Measurements from ENCODE around the gene KDF1. TPM values are rescaled to one million over a fixed set of nuclear protein-coding genes. Genes with fewer than 3 reads are reported as not detected.

Gene KDF1
- 1 to 10 TPM; 2.2 to 2.6 TPM for total RNA-seq
- 1 to 10 TPM; 4.4 to 4.6 TPM for polyA plus RNA-seq

DNA sequence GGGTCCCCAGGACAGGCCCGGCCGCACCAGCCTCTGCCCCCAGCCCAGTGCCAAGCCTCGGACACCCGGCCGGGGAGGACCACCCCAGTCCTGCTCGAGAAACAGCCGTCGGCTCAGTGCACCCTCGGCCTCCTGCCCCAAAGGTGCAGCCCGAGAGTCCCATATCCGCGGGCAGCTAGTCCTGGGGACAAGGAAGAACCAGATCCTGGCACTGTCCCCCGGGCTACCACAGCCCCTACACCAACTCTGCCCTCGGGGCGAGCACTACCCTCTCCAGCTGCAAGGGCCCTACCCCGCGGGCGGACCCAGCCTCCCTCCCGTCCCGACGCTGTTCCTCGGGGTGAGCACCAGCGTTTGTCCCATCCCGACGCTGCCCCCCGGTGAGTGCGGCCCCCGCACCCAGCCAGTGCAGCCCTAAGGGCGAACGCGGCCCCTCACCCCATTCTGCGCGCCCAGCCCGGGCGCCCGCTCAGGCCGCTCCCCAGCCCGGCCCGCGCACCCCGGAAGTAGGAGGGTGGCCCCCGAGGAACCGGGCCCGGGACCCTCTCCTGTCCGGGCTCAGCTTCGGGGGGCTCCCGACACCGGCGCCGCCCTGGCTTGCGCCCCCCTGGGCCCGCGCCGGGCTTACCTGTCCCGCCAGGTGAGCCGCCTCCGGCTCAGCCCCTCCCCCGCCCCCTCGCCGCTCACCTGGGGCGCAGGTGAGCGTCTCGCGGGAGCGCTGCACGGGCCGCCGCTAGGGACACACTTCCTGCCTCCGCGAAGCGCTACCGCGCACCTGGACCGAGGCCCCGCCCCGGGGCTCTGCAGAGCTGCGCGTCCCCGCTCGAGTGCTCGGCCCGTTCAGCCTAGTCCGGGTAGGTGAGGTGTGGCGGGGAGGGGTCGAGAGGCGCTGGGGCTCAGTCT lies at the start of gene KDF1:
Gene KDF1 (minus strand): TSS at position 747 of the 903 bp plus-strand sequence. CDS start 8,088 bp downstream, outside the sequence.
- Mint-ChIP-seq H3K4me3 (peak within 1 kb of the TSS; percentile 80 to 89 (median 83)), H3K27me3 (peaks cover 6 to 8% of the 10 kb centered on the region in 2 donors), H3K9me3 (peaks cover 0 to 1% (median 0%) of the 10 kb centered on the region in 8 donors), H3K27ac (peak within 1 kb of the TSS in 5 of 7 donors; percentile 20 to 94 (median 69)), H3K36me3 (peaks cover 2 to 7% of the 10 kb centered on the region in 2 donors), H3K4me1 (peaks cover 3 to 15% (median 7%) of the 10 kb centered on the region in 4 donors)
- intact Hi-C loops (cut with micrococcal nuclease) = no loop called here
- Histone ChIP-seq H3K27me3 (ENCODE audit: insufficient read depth, low read length) (no peaks in the 10 kb centered on the region), H3K4me3 (ENCODE audit: low read length in 2 of 2) (peak within 1 kb of the TSS; percentile 20 to 60), H3K27ac (ENCODE audit: low read depth, low read length) (no peak within 1 kb of the TSS), H3K36me3 (ENCODE audit: insufficient read depth, low read length) (no peaks in the 10 kb centered on the region), H3K4me1 (ENCODE audit: insufficient read depth, low read length) (peaks cover 15% of the 10 kb centered on the region), H3K9me3 (ENCODE audit: control insufficient read depth in 1 of 2, low read length in 2 of 2) (no peaks in the 10 kb centered on the region)
- peak; percentile 60 to 72 (median 63) for DNase-seq
- POLR2A ChIA-PET (ENCODE audit: partially characterized antibody) = interaction anchor here (1.7 kb wide), 1 partner anchor 59 kb away, joined by 4 read pairs; the partner anchor contains the start of gene GPATCH3
- CTCF ChIA-PET (ENCODE audit: partially characterized antibody) = interaction anchor here (0.6 to 1.0 kb wide), 4 partner anchors 8 to 37 kb away, joined by 3 read pairs; no protein-coding TSS in a partner anchor

DNA sequence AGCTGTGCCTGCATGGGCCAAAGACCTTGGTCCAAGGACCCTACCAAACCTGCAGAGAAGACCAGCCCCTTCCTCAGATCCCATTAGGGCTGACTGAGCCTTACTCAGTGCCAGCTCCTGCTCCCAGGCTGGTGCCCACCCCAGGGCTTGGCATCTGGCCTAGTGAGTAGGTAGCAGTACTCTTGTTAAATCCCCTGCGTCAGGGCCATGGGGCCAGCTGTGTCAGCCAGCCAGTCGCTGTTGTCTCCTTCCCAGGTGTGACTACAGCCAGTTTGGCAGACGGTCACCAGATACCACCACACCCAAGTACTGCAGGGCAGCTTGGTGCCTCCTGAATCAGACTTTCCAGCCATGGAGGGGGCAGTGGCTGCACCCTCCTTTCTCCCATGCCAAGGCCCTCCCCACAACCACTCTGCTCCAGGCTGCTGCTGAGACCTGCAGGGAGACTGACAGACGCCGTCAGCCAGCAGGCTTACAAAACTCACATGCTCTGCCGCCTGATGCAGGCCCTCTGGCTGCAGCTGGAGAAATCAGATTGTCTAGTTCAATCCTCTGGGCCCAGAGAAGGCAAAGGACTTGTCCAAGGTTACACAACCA lies 49.4 kb upstream of the KDF1 start:
- Mint-ChIP-seq H3K9me3 (no peaks in the 10 kb centered on the region), H3K4me1 (peaks cover 0 to 17% (median 2%) of the 10 kb centered on the region in 4 donors), H3K4me3 (no peak overlapping the region), H3K27me3 (peaks cover 12 to 24% of the 10 kb centered on the region in 2 donors), H3K36me3 (no peaks in the 10 kb centered on the region), H3K27ac (no peak overlapping the region)
- POLR2A ChIA-PET (ENCODE audit: partially characterized antibody) = no interaction called here
- no peak for DNase-seq
- H3K27me3 ChIP-seq (ENCODE audit: insufficient read depth, low read length) = peaks cover 16% of the 10 kb centered on the region
- intact Hi-C loops (cut with micrococcal nuclease) = no loop called here
- H3K4me3 ChIP-seq (ENCODE audit: low read length in 2 of 2) = no peak overlapping the region
- CTCF ChIA-PET (ENCODE audit: partially characterized antibody) = interaction anchor here (1.5 kb wide), 1 partner anchor 13 kb away, joined by 8 read pairs; no protein-coding TSS in a partner anchor
- no peaks in the 10 kb centered on the region for H3K36me3 ChIP-seq (ENCODE audit: insufficient read depth, low read length)
- no peak overlapping the region for H3K27ac ChIP-seq (ENCODE audit: low read depth, low read length)
- H3K4me1 ChIP-seq (ENCODE audit: insufficient read depth, low read length) = peaks cover 10% of the 10 kb centered on the region
- no peaks in the 10 kb centered on the region for H3K9me3 ChIP-seq (ENCODE audit: control insufficient read depth in 1 of 2, low read length in 2 of 2)

DNA sequence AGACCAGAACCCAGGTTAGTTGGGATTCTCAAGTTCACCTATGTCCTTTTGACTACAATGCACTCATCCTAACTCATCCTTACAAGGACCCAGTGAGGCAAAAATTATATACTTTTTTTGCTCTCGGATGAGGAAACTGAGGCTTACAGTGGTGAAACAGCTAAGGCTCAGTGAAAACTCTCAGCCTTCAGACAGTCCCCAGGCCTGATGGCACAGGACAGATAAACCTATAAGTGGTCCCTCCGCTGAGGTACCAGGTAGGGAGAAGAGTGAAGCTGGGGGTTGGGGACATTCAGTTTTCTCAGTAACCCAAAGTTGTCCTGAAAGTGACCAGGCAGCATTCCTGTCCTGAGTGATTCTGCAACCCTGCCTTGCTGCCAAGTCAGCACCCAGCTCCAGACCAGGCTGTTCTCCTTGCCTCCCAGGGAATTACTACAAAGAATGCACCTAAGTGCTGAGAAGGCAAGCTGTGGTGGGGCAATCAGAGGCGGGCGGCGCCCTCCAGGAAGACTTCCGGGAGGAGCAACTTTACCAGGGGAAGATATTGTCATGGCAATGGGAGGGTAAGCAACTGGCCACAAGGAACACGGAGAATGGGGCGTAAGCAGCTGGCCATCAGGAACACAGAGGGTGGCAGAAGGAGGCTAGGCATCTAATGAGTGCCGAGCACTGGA lies 47.8 kb upstream of the KDF1 start:
- Histone ChIP-seq H3K4me3 (ENCODE audit: low read length in 2 of 2) (no peak overlapping the region), H3K9me3 (ENCODE audit: control insufficient read depth in 1 of 2, low read length in 2 of 2) (no peaks in the 10 kb centered on the region), H3K27me3 (ENCODE audit: insufficient read depth, low read length) (peaks cover 16% of the 10 kb centered on the region), H3K36me3 (ENCODE audit: insufficient read depth, low read length) (no peaks in the 10 kb centered on the region), H3K4me1 (ENCODE audit: insufficient read depth, low read length) (peaks cover 10% of the 10 kb centered on the region), H3K27ac (ENCODE audit: low read depth, low read length) (no peak overlapping the region)
- Mint-ChIP-seq H3K27me3 (peaks cover 12 to 22% of the 10 kb centered on the region in 2 donors), H3K9me3 (no peaks in the 10 kb centered on the region), H3K27ac (no peak overlapping the region), H3K4me1 (peaks cover 0 to 14% (median 2%) of the 10 kb centered on the region in 4 donors), H3K4me3 (no peak overlapping the region), H3K36me3 (no peaks in the 10 kb centered on the region)
- intact Hi-C loops (cut with micrococcal nuclease) = no loop called here
- DNase-seq = no peak
- CTCF ChIA-PET (ENCODE audit: partially characterized antibody) = interaction anchor here (0.7 to 1.5 kb wide), 2 partner anchors 11 to 145 kb away, joined by 4 to 5 read pairs; no protein-coding TSS in a partner anchor
- POLR2A ChIA-PET (ENCODE audit: partially characterized antibody) = no interaction called here

DNA sequence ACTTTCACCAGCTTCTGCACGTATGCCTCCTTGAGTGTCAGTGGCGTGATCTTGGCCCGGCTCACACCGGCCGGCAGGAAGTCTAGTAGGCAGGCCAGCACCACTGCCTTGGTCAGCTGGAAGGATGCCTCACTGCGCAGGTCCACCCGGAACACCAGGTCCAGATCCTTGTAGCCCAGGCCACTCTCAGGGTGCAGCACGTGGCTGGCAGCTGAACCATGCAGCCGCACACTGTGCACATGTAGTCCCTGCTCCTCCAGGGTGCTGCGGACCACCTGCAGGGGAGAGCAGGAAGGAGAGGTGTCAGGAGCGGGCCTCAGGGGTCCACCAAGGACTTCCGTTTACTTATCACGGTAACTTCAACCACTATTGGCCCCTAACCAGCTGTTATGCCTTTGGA lies 46.4 kb upstream of the KDF1 start:
- ChIA-PET CTCF (ENCODE audit: partially characterized antibody) (interaction anchor here (0.8 kb wide), 1 partner anchor 39 kb away, joined by 4 read pairs; no protein-coding TSS in a partner anchor), POLR2A (ENCODE audit: partially characterized antibody) (no interaction called here)
- Mint-ChIP-seq H3K9me3 (no peaks in the 10 kb centered on the region), H3K4me1 (peaks cover 0 to 4% (median 0%) of the 10 kb centered on the region in 4 donors), H3K27me3 (peaks cover 5 to 14% of the 10 kb centered on the region in 2 donors), H3K36me3 (no peaks in the 10 kb centered on the region), H3K27ac (no peak overlapping the region), H3K4me3 (no peak overlapping the region)
- intact Hi-C loops (cut with micrococcal nuclease) = no loop called here
- no peak overlapping the region for H3K4me3 ChIP-seq (ENCODE audit: low read length in 2 of 2)
- no peak overlapping the region for H3K27ac ChIP-seq (ENCODE audit: low read depth, low read length)
- H3K4me1 ChIP-seq (ENCODE audit: insufficient read depth, low read length) = no peaks in the 10 kb centered on the region
- no peaks in the 10 kb centered on the region for H3K36me3 ChIP-seq (ENCODE audit: insufficient read depth, low read length)
- H3K27me3 ChIP-seq (ENCODE audit: insufficient read depth, low read length) = peaks cover 5% of the 10 kb centered on the region
- H3K9me3 ChIP-seq (ENCODE audit: control insufficient read depth in 1 of 2, low read length in 2 of 2) = no peaks in the 10 kb centered on the region
- DNase-seq = no peak

GRCh38 chr1:27005648-27006496 lies 45.6 kb upstream of the KDF1 start:
- peaks cover 1 to 9% of the 10 kb centered on the region in 2 donors for H3K27me3 Mint-ChIP-seq
- POLR2A ChIA-PET (ENCODE audit: partially characterized antibody) = no interaction called here

GRCh38 chr1:27005166-27005530 lies 44.9 kb upstream of the KDF1 start:
- intact Hi-C loops (cut with micrococcal nuclease) = no loop called here
- H3K4me1 Mint-ChIP-seq = no peaks in the 10 kb centered on the region
- DNase-seq = no peak
- no peaks in the 10 kb centered on the region for H3K9me3 ChIP-seq (ENCODE audit: control insufficient read depth in 1 of 2, low read length in 2 of 2)
- POLR2A ChIA-PET (ENCODE audit: partially characterized antibody) = no interaction called here
- no peak overlapping the region for H3K27ac Mint-ChIP-seq
- H3K27me3 Mint-ChIP-seq = peaks cover 2 to 7% of the 10 kb centered on the region in 2 donors
- no peaks in the 10 kb centered on the region for H3K36me3 ChIP-seq (ENCODE audit: insufficient read depth, low read length)
- no peaks in the 10 kb centered on the region for H3K27me3 ChIP-seq (ENCODE audit: insufficient read depth, low read length)
- H3K36me3 Mint-ChIP-seq = no peaks in the 10 kb centered on the region
- no peak overlapping the region for H3K4me3 Mint-ChIP-seq
- no peaks in the 10 kb centered on the region for H3K4me1 ChIP-seq (ENCODE audit: insufficient read depth, low read length)
- no peak overlapping the region for H3K27ac ChIP-seq (ENCODE audit: low read depth, low read length)
- no peaks in the 10 kb centered on the region for H3K9me3 Mint-ChIP-seq
- CTCF ChIA-PET (ENCODE audit: partially characterized antibody) = no interaction called here
- H3K4me3 ChIP-seq (ENCODE audit: low read length in 2 of 2) = no peak overlapping the region

More at GRCh38 chr1:27005648-27006496, 45.6 kb upstream of the KDF1 start:
- Histone ChIP-seq H3K27ac (ENCODE audit: low read depth, low read length) (no peak overlapping the region), H3K4me3 (ENCODE audit: low read length in 2 of 2) (no peak overlapping the region), H3K27me3 (ENCODE audit: insufficient read depth, low read length) (no peaks in the 10 kb centered on the region), H3K36me3 (ENCODE audit: insufficient read depth, low read length) (no peaks in the 10 kb centered on the region), H3K9me3 (ENCODE audit: control insufficient read depth in 1 of 2, low read length in 2 of 2) (no peaks in the 10 kb centered on the region), H3K4me1 (ENCODE audit: insufficient read depth, low read length) (no peaks in the 10 kb centered on the region)
- Mint-ChIP-seq H3K27ac (no peak overlapping the region), H3K36me3 (no peaks in the 10 kb centered on the region), H3K9me3 (no peaks in the 10 kb centered on the region), H3K4me3 (no peak overlapping the region), H3K4me1 (no peaks in the 10 kb centered on the region)
- no peak for DNase-seq
- intact Hi-C loops (cut with micrococcal nuclease) = no loop called here
- CTCF ChIA-PET (ENCODE audit: partially characterized antibody) = no interaction called here

All from CD4-positive, alpha-beta memory T cell (primary cell).